MM.1S (cell line): ENCODE measurements around the gene SYP.

Experiments used
- DNase-seq: peaks from one replicate; pipeline ENCODE4 v3.0.0-alpha.2; 2015
- H2AFZ ChIP-seq: fragments of 300-600 bp; sonication (generic); 2 replicates; pipeline ENCODE4 v1.6.0; 2016; ENCODE audit warnings: antibody characterized with exemption, low read length
- H3F3A ChIP-seq: fragments of 300-600 bp; sonication (generic); 2 replicates; pipeline ENCODE4 v1.6.1; 2016; ENCODE audit warnings: mild to moderate bottlenecking, antibody characterized with exemption, low read length, moderate library complexity, mixed read lengths; ENCODE audit not compliant: insufficient read depth
- H3K27ac ChIP-seq: fragments of 300-600 bp; sonication (generic); 2 replicates; pipeline ENCODE4 v1.5.1; 2016; ENCODE audit warnings: mild to moderate bottlenecking, low read length
- H3K27me3 ChIP-seq: fragments of 300-600 bp; sonication (generic); replicated peaks from 2 replicates; pipeline ENCODE4 v1.6.0; 2016; ENCODE audit warnings: low read length; ENCODE audit not compliant: insufficient read depth
- H3K36me3 ChIP-seq: fragments of 300-600 bp; sonication (generic); replicated peaks from 2 replicates; pipeline ENCODE4 v1.6.1; 2016; ENCODE audit warnings: mild to moderate bottlenecking, low read length, mixed read lengths; ENCODE audit not compliant: insufficient read depth
- H3K4me1 ChIP-seq: fragments of 300-600 bp; sonication (generic); 2 replicates; pipeline ENCODE4 v1.6.1; 2016; ENCODE audit warnings: low read length, mixed read lengths
- H3K4me2 ChIP-seq: fragments of 300-600 bp; sonication (generic); 2 replicates; pipeline ENCODE4 v1.6.0; 2016; ENCODE audit warnings: low read depth, low read length
- H3K4me3 ChIP-seq: fragments of 300-600 bp; sonication (generic); 2 replicates; pipeline ENCODE4 v1.5.1; 2016; ENCODE audit warnings: low read length, mixed read lengths
- H3K79me2 ChIP-seq: fragments of 300-600 bp; sonication (generic); 2 replicates; pipeline ENCODE4 v1.6.1; 2016; ENCODE audit warnings: mixed run types, low read length, mixed read lengths
- H3K9ac ChIP-seq: fragments of 300-600 bp; sonication (generic); 2 replicates; pipeline ENCODE4 v1.6.1; 2016; ENCODE audit warnings: low read length, mixed read lengths
- H3K9me2 ChIP-seq: fragments of 300-600 bp; sonication (generic); replicated peaks from 2 replicates; pipeline ENCODE4 v1.6.1; 2016; ENCODE audit warnings: mild to moderate bottlenecking, low read length, mixed read lengths; ENCODE audit not compliant: insufficient read depth
- H3K9me3 ChIP-seq: fragments of 300-600 bp; sonication (generic); replicated peaks from 2 replicates; pipeline ENCODE4 v1.6.1; 2016; ENCODE audit warnings: mild to moderate bottlenecking, low read length, mixed read lengths; ENCODE audit not compliant: insufficient read depth
- H4K20me1 ChIP-seq: fragments of 300-600 bp; sonication (generic); 2 replicates; pipeline ENCODE4 v1.6.1; 2016; ENCODE audit warnings: mild to moderate bottlenecking, low read length, moderate library complexity, mixed read lengths; ENCODE audit not compliant: insufficient read depth
- EZH2 ChIP-seq: fragments of 300-600 bp; sonication (generic); optimal IDR thresholded peaks from 2 replicates; pipeline ENCODE3; 2017; ENCODE audit warnings: low read depth, mild to moderate bottlenecking, antibody characterized with exemption, low read length, mixed read lengths
- EZH2phosphoT487 ChIP-seq: fragments of 300-600 bp; sonication (generic); IDR thresholded peaks from 2 replicates; pipeline ENCODE4 v1.6.1; 2018; ENCODE audit warnings: antibody characterized with exemption, low read length
- TF ChIP-seq, protein P1 (sequence below): fragments of 300-600 bp; sonication (generic); IDR thresholded peaks from 2 replicates; pipeline ENCODE4 v1.5.1; 2016; ENCODE audit warnings: antibody characterized with exemption, low read length, mixed read lengths

SYP gene

GRCh38 chrX:49164589-49165360 lies 35.2 kb downstream of the SYP start:
- H3K4me3 ChIP-seq, result no peak overlapping the region
- peak overlapping the region; percentile 68; the same call in 1 of the 2 replicates for H3K4me2 ChIP-seq
- no peaks in the 10 kb centered on the region for H3K9me3 ChIP-seq
- H3K36me3 ChIP-seq, result no peaks in the 10 kb centered on the region
- no peaks in the 10 kb centered on the region for H3K9me2 ChIP-seq
- no peak for DNase-seq
- no peak overlapping the region for H3K9ac ChIP-seq
- H3K79me2 ChIP-seq, result no peaks in the 10 kb centered on the region
- H3F3A ChIP-seq, result peaks cover 21% of the 10 kb centered on the region
- no peaks in the 10 kb centered on the region for H4K20me1 ChIP-seq
- TF ChIP-seq EZH2, result no peak
- no peak for TF ChIP-seq EZH2phosphoT487
- TF ChIP-seq, protein P1, sequence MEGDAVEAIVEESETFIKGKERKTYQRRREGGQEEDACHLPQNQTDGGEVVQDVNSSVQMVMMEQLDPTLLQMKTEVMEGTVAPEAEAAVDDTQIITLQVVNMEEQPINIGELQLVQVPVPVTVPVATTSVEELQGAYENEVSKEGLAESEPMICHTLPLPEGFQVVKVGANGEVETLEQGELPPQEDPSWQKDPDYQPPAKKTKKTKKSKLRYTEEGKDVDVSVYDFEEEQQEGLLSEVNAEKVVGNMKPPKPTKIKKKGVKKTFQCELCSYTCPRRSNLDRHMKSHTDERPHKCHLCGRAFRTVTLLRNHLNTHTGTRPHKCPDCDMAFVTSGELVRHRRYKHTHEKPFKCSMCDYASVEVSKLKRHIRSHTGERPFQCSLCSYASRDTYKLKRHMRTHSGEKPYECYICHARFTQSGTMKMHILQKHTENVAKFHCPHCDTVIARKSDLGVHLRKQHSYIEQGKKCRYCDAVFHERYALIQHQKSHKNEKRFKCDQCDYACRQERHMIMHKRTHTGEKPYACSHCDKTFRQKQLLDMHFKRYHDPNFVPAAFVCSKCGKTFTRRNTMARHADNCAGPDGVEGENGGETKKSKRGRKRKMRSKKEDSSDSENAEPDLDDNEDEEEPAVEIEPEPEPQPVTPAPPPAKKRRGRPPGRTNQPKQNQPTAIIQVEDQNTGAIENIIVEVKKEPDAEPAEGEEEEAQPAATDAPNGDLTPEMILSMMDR, result no peak
- H3K4me1 ChIP-seq, result 0 out of 2 replicates have a peak, but pooled peaks cover 5% of the 10 kb centered on the region
- no peak overlapping the region for H2AFZ ChIP-seq
- no peak overlapping the region; the same call in 1 of the 2 replicates for H3K27ac ChIP-seq
- no peaks in the 10 kb centered on the region for H3K27me3 ChIP-seq

DNA sequence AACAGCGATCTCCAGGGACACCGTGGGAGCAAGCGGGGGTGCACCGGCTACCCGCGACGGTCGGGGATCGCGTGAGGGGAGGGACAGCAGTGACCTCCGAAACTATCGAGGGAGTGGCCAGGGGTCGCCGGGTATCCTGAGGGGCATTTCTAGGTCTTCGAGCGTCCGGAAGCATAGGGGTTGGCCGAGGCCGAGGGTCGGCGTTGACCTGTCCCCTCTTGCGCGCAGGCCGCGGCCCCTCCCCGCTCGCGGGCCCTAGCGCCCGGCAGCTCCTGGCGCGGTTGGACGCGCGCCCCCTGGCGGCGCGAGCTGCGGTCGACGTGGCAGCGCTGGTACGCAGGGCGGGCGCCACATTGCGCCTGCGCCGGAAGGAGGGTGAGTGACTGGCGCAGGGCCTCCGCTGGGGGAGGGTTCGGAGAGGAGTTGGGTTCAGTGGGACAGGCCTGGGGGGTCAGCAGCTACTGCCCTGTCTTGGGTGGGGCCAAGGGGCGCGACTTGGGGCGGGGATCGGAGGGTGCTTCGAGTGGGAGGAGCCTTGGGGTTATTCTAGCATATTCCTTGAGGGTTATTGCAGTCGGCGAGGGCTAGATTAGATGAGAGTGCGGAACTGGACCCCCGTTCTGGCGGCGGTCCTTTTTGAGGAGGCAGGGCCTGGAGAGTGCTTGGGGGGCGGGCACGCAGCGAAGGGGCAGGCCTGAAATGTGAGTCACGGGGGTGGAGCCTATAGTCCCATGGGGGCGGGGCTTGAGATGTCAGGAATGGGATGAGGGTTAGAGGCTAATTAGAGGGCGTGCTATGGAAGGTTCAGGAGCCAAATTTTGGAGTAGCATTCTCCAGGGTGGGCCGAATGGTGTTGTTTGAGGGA lies 36.2 kb downstream of the SYP start:
- Histone ChIP-seq H3K9ac (peak overlapping the region; percentile 80), H3K36me3 (no peaks in the 10 kb centered on the region)
- peak; percentile 73 for DNase-seq

GRCh38 chrX:49162620-49163019 lies 37.4 kb downstream of the SYP start, which contains the start of gene MAGIX:
MAGIX (plus strand) TSS chrX:49162758; CDS start chrX:49162890, 132 bp downstream.
- peak within 1 kb of the TSS; percentile 63 for H3K4me2 ChIP-seq
- H3K79me2 ChIP-seq, result no peaks in the 10 kb centered on the region
- H2AFZ ChIP-seq, result peak within 1 kb of the TSS; percentile 70
- H3F3A ChIP-seq, result peaks cover 17% of the 10 kb centered on the region
- TF ChIP-seq EZH2phosphoT487, result no peak
- no peak for TF ChIP-seq EZH2
- TF ChIP-seq, protein P1, result no peak
- H3K36me3 ChIP-seq, result no peaks in the 10 kb centered on the region
- no peak within 1 kb of the TSS for H3K27ac ChIP-seq
- H3K9me2 ChIP-seq, result no peaks in the 10 kb centered on the region
- peak within 1 kb of the TSS; percentile 16; the same call in 1 of the 2 replicates for H3K9ac ChIP-seq
- peak within 1 kb of the TSS; percentile 50; the same call in 1 of the 2 replicates for H3K4me3 ChIP-seq
- no peaks in the 10 kb centered on the region for H4K20me1 ChIP-seq
- 0 out of 2 replicates have a peak, but pooled peaks cover 5% of the 10 kb centered on the region for H3K4me1 ChIP-seq
- DNase-seq, result no peak
- no peaks in the 10 kb centered on the region for H3K27me3 ChIP-seq
- no peaks in the 10 kb centered on the region for H3K9me3 ChIP-seq

More for the DNA sequence above, 36.2 kb downstream of the SYP start:
- Histone ChIP-seq H4K20me1 (no peaks in the 10 kb centered on the region), H3K27me3 (no peaks in the 10 kb centered on the region), H3K9me2 (no peaks in the 10 kb centered on the region), H3K79me2 (no peaks in the 10 kb centered on the region), H3K4me1 (0 out of 2 replicates have a peak, but pooled peaks cover 5% of the 10 kb centered on the region), H3K4me2 (peak overlapping the region; percentile 68), H3K27ac (peak overlapping the region; percentile 62; the same call in 1 of the 2 replicates), H3K4me3 (peak overlapping the region; percentile 60), H3K9me3 (no peaks in the 10 kb centered on the region), H2AFZ (peak overlapping the region; percentile 70), H3F3A (peaks cover 21% of the 10 kb centered on the region)
- TF ChIP-seq EZH2phosphoT487 (no peak), EZH2 (no peak)
- TF ChIP-seq, protein P1, result peak; percentile 53
